Epithelial cell of proximal tubule (primary cell): ENCODE results near the gene PIK3CD. TPM values are rescaled to one million over a fixed set of nuclear protein-coding genes. Genes with fewer than 3 reads are reported as not detected.

Experiments
- DNase-seq: peaks from one replicate; pipeline ENCODE4 v3.0.0-alpha.2; 2011; ENCODE audit warnings: low read depth
- H3K4me3 ChIP-seq: 2 replicates; pipeline ENCODE4 v1.5.1; 2011; ENCODE audit warnings: low read depth, mild to moderate bottlenecking, low read length
- total RNA-seq: library from RNA; depleted of rRNA; stranded (reverse); fragments of >200 nt; gene quantifications from 2 replicates; pipeline ENCODE4 v1.2.3, GENCODE V29; 2015
- TF ChIP-seq, protein P1 (sequence below): conservative IDR thresholded peaks from 2 replicates; pipeline ENCODE4 v1.5.1; 2012; ENCODE audit warnings: low read depth, mild to moderate bottlenecking, low read length

The PIK3CD gene
- total RNA-seq, 1 donor from 2014 or later, result 24.5 TPM

DNA sequence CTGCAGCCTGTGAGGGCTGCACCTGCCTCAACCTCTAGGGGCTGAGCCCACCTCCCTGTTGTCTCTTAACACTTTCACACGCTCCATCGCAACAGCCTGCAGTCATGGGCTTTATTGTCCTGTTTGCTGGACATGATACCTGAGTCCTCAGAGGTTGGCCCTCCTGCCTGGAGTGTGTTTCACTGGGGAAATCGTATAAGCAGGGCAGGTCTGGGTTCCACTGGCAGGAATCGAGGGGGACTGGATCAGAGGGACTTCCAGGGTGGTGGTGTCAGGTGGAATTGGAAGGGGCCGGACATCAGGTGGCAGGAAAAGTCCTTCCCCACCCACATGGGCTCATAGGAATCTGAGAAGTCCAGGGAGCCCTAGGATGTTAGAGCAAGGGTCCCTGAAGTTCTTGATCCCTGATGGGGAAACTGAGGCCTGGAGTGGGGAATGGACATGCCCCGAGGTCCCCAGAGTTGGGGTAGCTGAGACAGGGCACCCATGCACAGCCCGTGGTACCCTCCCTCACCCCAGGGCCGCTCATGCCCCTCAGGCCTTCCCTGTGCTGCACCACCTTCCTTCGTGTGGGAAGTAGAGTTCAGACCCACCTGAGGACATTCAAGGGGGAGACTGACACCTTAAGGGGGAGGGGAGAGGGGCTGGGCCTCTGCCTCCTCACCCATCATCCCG is 66.6 kb downstream of the PIK3CD start:
- no peak overlapping the region for H3K4me3 ChIP-seq
- no peak for DNase-seq
- TF ChIP-seq, protein P1, sequence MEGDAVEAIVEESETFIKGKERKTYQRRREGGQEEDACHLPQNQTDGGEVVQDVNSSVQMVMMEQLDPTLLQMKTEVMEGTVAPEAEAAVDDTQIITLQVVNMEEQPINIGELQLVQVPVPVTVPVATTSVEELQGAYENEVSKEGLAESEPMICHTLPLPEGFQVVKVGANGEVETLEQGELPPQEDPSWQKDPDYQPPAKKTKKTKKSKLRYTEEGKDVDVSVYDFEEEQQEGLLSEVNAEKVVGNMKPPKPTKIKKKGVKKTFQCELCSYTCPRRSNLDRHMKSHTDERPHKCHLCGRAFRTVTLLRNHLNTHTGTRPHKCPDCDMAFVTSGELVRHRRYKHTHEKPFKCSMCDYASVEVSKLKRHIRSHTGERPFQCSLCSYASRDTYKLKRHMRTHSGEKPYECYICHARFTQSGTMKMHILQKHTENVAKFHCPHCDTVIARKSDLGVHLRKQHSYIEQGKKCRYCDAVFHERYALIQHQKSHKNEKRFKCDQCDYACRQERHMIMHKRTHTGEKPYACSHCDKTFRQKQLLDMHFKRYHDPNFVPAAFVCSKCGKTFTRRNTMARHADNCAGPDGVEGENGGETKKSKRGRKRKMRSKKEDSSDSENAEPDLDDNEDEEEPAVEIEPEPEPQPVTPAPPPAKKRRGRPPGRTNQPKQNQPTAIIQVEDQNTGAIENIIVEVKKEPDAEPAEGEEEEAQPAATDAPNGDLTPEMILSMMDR, result no peak

DNA sequence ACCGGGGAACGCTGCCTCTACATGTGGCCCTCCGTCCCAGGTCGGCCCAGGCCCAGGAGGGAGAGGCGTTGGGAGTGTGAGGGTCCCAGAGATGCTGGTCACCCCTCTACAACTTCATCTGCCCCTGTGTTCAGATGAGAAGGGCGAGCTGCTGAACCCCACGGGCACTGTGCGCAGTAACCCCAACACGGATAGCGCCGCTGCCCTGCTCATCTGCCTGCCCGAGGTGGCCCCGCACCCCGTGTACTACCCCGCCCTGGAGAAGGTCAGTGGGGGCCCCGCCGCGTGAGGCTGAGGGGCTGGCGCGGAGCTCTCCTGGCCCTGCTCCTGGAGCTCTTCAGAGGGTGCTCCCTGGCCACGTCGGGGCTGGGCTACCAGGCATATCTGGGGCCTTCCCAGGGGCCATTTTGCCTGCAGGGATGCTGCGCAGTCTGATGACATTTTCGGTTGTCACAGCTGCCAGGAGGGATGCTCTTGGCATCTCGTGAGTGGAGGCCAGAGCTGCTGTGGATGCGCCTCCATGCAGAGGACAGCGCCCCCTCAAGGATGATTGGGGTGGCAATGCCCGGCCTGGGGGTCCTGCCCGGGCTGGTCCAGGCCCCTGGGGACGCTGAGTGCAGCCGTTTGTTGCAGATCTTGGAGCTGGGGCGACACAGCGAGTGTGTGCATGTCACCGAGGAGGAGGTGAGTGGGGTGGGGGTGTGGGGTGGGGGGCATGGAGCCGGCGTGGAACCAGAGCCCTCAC is 68.6 kb downstream of the PIK3CD start:
- no peak for DNase-seq
- no peak overlapping the region for H3K4me3 ChIP-seq
- TF ChIP-seq, protein P1, result no peak

GRCh38 chr1:9720785-9721605 is 69.5 kb downstream of the PIK3CD start:
- no peak overlapping the region for H3K4me3 ChIP-seq
- DNase-seq, result no peak
- TF ChIP-seq, protein P1, result no peak

DNA sequence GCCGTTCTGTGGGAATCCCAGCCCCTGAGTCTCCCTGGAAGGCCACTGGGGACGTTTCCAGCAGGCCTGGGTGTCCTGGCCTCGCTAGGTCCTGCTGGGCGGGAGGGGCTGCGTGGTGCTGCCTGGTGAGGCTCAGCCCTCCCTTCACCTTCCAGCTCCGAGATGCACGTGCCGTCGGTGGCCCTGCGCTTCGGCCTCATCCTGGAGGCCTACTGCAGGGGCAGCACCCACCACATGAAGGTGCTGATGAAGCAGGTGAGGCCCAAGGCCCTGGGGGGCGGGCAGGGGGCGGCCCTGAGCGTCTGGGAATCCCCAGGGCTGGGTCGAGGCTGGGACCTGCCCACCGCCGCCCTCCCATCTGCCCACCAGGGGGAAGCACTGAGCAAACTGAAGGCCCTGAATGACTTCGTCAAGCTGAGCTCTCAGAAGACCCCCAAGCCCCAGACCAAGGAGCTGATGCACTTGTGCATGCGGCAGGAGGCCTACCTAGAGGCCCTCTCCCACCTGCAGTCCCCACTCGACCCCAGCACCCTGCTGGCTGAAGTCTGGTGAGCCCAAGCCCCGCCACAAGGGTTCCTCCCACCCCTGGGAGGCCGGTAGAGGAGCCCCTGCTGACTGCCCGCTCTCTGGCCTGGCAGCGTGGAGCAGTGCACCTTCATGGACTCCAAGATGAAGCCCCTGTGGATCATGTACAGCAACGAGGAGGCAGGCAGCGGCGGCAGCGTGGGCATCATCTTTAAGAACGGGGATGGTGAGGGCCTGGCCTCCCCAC is 70.3 kb downstream of the PIK3CD start:
- H3K4me3 ChIP-seq, result no peak overlapping the region
- no peak for DNase-seq
- TF ChIP-seq, protein P1, result peak; percentile 62

GRCh38 chr1:9722378-9722749 is 70.8 kb downstream of the PIK3CD start:
- H3K4me3 ChIP-seq, result no peak overlapping the region
- TF ChIP-seq, protein P1, result no peak
- DNase-seq, result no peak

DNA sequence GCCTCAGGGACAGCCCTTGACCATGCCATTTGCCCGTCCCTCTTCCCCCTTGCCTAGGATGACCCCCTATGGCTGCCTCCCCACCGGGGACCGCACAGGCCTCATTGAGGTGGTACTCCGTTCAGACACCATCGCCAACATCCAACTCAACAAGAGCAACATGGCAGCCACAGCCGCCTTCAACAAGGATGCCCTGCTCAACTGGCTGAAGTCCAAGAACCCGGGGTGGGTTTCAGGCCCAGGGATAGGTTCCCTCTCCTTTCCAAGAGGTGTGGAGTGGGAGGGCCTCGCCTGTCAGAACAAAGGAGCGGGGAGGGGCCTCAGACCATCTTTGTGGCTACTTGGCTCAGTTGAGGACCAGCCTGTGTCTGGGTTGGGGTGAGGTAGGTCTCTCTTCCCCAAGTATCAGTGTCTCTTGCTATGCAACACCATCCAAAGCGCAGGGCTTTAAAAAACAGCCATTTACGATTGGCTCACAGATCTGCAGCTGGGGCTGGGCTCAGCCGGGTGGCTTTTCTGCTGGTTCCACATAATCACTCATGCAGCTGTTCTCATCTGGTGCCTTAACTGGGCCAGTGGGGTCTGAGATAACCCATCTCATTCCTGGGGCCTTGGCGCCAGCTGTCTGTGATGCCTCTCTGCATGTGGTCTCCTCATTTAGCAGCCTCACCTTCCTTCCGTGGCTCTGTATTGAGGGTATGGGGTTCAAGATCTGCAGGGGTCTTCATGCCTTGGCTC is 71.7 kb downstream of the PIK3CD start:
- H3K4me3 ChIP-seq, result no peak overlapping the region
- TF ChIP-seq, protein P1, result no peak
- no peak for DNase-seq
